Activated naive CD4-positive, alpha-beta T cell treated with anti-CD3 and anti-CD28 coated beads for 36 hours (primary cell): ENCODE results near the gene SAMSN1. TPM values are rescaled to one million over a fixed set of nuclear protein-coding genes. Genes with fewer than 3 reads are reported as not detected.
A peak's percentile ranks its signal among the peaks of the same experiment; 100 is the strongest.

Experiments
- CTCF ChIA-PET: fragments of 350-600 bp; sonication (Branson Sonifier 250); formaldehyde crosslinking; loops from one replicate; lab custom pipeline; 2021; ENCODE audit warnings: antibody characterized with exemption; lab: Charles Lee
- DNase-seq: peaks from one replicate; pipeline ENCODE4 v3.0.0-alpha.2; 2020
- H3K27ac Mint-ChIP-seq: one replicate; pipeline ENCODE4 v1.8.0; 2021; ENCODE audit warnings: mild to moderate bottlenecking, mixed read lengths
- H3K27me3 Mint-ChIP-seq: one replicate; pipeline ENCODE4 v1.8.0; 2021; ENCODE audit warnings: low read depth, mixed read lengths
- H3K36me3 Mint-ChIP-seq: one replicate; pipeline ENCODE4 v1.8.0; 2021; ENCODE audit warnings: low read depth, mixed read lengths
- H3K4me1 Mint-ChIP-seq: one replicate; pipeline ENCODE4 v1.8.0; 2021; ENCODE audit warnings: low read depth, mixed read lengths
- H3K4me3 Mint-ChIP-seq: one replicate; pipeline ENCODE4 v1.8.0; 2021; ENCODE audit warnings: mild to moderate bottlenecking, moderate library complexity, mixed read lengths
- H3K9me3 Mint-ChIP-seq: one replicate; pipeline ENCODE4 v1.8.0; 2021; ENCODE audit warnings: mixed read lengths
- intact Hi-C: fragments of 100-400 bp; cut with micrococcal nuclease; formaldehyde crosslinking; loops from one replicate; pipeline ENCODE4 v1.15.1; 2023
- total RNA-seq, 2 experiments: library from RNA; stranded (reverse); gene quantifications; one replicate each; pipeline ENCODE4 v1.2.3, GENCODE V29; 2021

The SAMSN1 gene
- total RNA-seq, 2 experiments from 2014 or later, result 41.1 to 43.0 TPM

DNA sequence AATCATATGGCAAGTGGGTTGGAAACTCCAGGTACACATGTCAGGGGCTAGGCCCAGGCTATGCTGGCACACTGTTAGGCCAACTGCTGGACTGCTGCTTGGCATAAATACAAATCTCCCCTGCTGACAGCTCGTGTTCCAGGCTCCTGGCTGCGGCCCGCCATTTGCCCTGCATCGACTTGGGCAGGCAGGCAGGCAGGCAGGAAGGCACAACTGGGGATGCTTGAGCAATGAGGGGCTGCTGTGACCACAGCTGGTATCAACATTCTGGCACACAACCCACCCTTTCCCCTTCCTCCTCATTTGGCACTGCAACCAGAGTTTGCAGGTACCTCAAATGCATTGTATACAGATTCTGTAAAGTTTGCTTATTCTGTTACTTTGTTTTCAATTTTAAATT lies 53.2 kb downstream of the SAMSN1 start:
- intact Hi-C loops, result no loop called here
- CTCF ChIA-PET, result no interaction called here

DNA sequence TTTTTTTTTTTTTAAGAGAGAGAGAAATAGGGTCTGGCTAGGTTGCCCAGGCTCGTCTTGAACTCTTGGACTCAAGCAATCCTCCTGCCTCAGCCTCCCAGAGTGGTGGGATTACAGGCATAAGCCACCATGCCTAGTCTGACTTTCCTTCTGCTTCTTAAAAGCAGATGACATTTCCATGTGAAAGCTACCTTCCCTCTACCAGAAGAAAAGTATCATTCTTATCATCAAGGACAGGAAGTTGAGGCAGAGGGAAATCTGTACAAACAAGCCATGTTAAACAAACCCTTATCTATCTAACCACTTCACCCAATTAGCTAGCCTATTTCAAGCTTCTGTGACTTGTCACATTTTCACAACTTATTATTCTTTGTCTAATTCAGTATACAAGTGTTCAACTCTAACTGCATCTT lies 54.8 kb downstream of the SAMSN1 start:
- intact Hi-C loops, result no loop called here
- H3K4me1 Mint-ChIP-seq, result peaks cover 31% of the 10 kb centered on the region

More for the DNA sequence above, 53.2 kb downstream of the SAMSN1 start:
- Mint-ChIP-seq H3K27me3 (no peaks in the 10 kb centered on the region), H3K9me3 (peaks cover 3% of the 10 kb centered on the region), H3K4me1 (peaks cover 18% of the 10 kb centered on the region), H3K27ac (no peak overlapping the region), H3K4me3 (no peak overlapping the region), H3K36me3 (peaks cover 49% of the 10 kb centered on the region)
- no peak for DNase-seq

DNA sequence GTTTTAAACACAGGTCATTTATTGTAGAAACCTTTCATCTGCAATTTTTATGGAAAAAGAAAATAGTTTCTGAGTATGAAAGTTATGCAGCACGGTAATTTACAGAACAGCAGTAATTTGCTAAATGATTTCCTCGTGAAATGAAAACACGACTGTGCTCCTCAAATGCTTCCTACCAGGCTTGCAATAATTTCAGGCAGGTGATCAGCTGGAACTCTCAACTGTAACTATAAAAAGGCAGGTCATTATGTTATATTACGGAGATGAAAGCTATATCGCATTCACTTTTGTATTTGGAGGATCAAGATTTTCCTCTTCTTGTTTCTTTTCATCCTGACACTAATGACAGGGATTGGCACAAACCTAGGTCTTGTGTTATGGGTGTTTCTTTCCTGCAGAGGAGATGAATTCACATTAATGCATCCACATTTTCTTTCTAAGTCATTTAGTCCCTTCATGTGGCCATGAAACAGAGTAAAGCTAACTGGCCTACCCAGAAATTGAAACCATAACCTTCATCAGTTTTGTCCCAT lies 57.4 kb downstream of the SAMSN1 start:
- H3K4me1 Mint-ChIP-seq, result peaks cover 45% of the 10 kb centered on the region
- intact Hi-C loops, result no loop called here
- CTCF ChIA-PET, result interaction anchor here (0.6 kb wide), 1 partner anchor 1290 kb away, joined by 4 read pairs; no protein-coding TSS in a partner anchor
- no peak overlapping the region for H3K4me3 Mint-ChIP-seq
- DNase-seq, result no peak
- H3K36me3 Mint-ChIP-seq, result peaks cover 23% of the 10 kb centered on the region
- no peaks in the 10 kb centered on the region for H3K27me3 Mint-ChIP-seq
- H3K9me3 Mint-ChIP-seq, result no peaks in the 10 kb centered on the region
- H3K27ac Mint-ChIP-seq, result peak overlapping the region; percentile 10

More for the DNA sequence above, 54.8 kb downstream of the SAMSN1 start:
- DNase-seq, result no peak
- Mint-ChIP-seq H3K4me3 (no peak overlapping the region), H3K27me3 (no peaks in the 10 kb centered on the region), H3K36me3 (peaks cover 38% of the 10 kb centered on the region), H3K27ac (no peak overlapping the region), H3K9me3 (peaks cover 3% of the 10 kb centered on the region)
- CTCF ChIA-PET, result no interaction called here

DNA sequence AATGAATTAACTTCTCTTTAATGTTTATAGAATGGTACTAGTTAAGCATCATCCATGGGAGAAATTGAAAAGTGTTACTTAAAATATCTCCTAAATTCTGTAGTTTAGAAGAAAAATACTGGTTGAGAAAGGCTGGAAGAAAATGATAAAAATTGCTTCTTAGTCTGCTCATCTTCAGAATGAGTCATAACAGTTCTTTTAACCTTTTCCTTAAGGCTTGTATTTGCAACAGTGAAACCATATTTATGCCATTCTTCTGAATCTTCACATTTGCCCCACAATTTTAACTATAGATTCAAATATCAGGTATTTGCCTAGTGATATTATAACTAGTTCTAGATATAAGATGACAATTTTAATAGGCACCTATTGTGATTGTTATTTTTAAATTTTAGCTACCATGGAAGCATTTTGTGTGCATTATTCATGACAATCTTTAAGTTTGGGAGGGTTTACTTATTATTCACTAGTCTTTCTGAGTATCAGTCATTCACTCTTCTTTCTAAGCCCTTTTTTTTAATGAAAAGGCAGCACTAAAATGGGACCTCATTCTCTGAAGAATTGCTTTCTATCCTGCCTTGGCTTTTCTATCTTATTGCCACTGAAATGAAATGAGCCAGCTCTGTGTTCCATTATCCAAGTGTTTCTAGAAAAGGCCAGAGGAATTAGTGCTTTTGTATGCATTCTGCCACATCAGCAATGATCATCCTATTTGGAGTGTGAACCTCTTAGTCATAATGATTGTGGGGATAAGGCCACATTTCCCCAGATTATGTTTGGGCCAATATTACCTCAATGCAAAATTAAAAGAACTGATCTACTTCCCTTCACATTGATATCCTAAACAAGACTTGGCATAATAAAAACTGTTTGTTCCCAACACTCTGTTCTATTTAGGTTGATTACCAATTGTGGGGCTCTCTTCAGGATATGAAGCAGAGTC lies 58.4 kb downstream of the SAMSN1 start:
- intact Hi-C loops, result loop anchor here (1.0 to 2.0 kb wide), 4 partner anchors 34 to 61 kb away; no protein-coding TSS in a partner anchor
- Mint-ChIP-seq H3K36me3 (peaks cover 24% of the 10 kb centered on the region), H3K27me3 (no peaks in the 10 kb centered on the region), H3K4me1 (peaks cover 51% of the 10 kb centered on the region), H3K27ac (peak overlapping the region; percentile 81), H3K9me3 (no peaks in the 10 kb centered on the region), H3K4me3 (no peak overlapping the region)
- CTCF ChIA-PET, result no interaction called here
- DNase-seq, result no peak

DNA sequence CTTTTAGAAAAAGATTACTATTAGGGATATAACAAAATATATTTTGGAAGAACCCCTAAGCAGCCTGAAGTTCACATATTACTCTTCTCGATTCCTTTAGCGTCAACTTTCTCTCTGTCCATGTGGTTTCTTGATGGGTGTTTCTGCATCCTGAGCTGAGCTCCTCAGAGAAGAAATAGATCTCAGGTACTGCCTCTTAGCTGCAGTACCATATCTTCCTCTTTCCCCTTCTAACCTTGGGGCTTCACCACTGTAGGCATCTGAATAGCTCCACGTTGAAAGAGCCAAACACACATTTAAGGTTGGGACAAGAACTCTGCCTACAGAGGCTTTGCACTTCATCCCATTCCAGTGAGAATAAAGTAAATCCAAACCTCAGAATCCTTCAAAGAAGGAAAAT lies 59.2 kb downstream of the SAMSN1 start:
- peaks cover 24% of the 10 kb centered on the region for H3K36me3 Mint-ChIP-seq
- H3K4me1 Mint-ChIP-seq, result peaks cover 56% of the 10 kb centered on the region
- H3K27ac Mint-ChIP-seq, result peak overlapping the region; percentile 46
- H3K9me3 Mint-ChIP-seq, result no peaks in the 10 kb centered on the region
- intact Hi-C loops, result loop anchor here (1.0 to 2.0 kb wide), 4 partner anchors 34 to 61 kb away; no protein-coding TSS in a partner anchor
- CTCF ChIA-PET, result interaction anchor here (1.2 kb wide), 1 partner anchor 40 kb away, joined by 3 read pairs; no protein-coding TSS in a partner anchor
- no peak for DNase-seq
- H3K4me3 Mint-ChIP-seq, result no peak overlapping the region
- no peaks in the 10 kb centered on the region for H3K27me3 Mint-ChIP-seq

DNA sequence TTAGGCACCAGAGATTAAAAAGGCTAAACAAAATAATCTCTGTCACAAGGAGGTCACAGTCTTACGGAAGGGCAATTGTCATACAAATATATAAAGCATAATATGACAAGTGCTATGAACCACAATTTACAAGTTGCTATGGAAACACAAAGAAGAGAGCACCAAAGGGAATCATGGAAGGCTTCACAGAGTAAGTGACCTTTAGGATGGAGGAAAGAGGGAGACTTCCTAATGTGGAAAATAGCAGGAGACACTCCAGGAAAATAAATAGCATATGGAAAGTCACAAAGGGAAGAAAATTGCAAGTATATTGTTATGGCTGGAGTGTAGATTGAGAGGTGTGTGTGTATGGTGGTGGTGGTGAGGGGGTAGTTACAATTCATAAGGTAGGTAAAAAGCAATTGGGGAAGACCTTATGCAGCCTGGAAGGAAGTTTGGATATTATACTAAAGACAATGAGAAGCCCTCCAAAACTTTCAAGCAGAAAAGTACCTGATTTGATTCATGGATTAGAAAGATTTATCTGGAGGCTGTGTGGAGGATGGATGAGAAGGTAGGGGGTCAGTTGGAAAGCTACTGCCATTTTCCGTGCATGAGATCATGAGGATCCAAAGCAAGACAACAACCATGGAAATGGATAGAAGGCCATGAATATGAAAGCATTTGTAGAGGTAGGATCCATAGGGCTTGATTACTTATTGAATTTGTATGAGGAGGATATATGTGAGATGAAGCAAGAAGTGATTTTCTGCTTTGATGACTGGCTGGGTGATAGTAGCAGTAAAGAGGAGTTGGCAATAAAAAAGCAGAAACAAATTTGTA lies 61.7 kb downstream of the SAMSN1 start:
- H3K27me3 Mint-ChIP-seq, result no peaks in the 10 kb centered on the region
- peaks cover 75% of the 10 kb centered on the region for H3K4me1 Mint-ChIP-seq
- peaks cover 19% of the 10 kb centered on the region for H3K36me3 Mint-ChIP-seq
- no peaks in the 10 kb centered on the region for H3K9me3 Mint-ChIP-seq
- intact Hi-C loops, result no loop called here
- CTCF ChIA-PET, result no interaction called here
- H3K4me3 Mint-ChIP-seq, result no peak overlapping the region
- H3K27ac Mint-ChIP-seq, result peak overlapping the region; percentile 90
- no peak for DNase-seq

DNA sequence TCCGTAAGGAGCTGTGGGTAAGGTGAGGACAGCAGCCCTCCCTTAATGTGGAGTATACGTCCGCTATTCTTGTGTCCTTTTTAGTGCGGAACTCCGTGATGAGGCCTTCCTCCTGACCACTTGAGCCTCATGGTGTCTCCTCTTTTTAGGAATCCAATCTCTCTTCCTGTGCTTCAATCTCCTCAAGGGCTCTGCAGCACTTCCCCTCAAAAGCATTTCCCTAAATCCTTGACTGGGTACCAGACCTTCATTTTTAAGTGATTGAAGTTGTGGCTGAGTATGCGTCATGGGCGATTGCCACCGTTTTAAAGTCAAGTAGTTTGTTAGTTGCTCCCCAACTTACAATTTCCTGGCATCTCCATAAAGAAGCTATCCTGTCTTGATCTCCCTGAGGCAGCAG lies 62.8 kb downstream of the SAMSN1 start:
- H3K36me3 Mint-ChIP-seq, result peaks cover 15% of the 10 kb centered on the region
- H3K27ac Mint-ChIP-seq, result peak overlapping the region; percentile 90
- peaks cover 72% of the 10 kb centered on the region for H3K4me1 Mint-ChIP-seq
- H3K9me3 Mint-ChIP-seq, result no peaks in the 10 kb centered on the region
- CTCF ChIA-PET, result interaction anchor here (1.5 kb wide), 1 partner anchor 12 kb away, joined by 4 read pairs; no protein-coding TSS in a partner anchor
- intact Hi-C loops, result loop anchor here (2.0 kb wide), 1 partner anchor 100 kb away; the partner anchor contains the start of gene HSPA13
- DNase-seq, result no peak
- H3K4me3 Mint-ChIP-seq, result no peak overlapping the region
- no peaks in the 10 kb centered on the region for H3K27me3 Mint-ChIP-seq

DNA sequence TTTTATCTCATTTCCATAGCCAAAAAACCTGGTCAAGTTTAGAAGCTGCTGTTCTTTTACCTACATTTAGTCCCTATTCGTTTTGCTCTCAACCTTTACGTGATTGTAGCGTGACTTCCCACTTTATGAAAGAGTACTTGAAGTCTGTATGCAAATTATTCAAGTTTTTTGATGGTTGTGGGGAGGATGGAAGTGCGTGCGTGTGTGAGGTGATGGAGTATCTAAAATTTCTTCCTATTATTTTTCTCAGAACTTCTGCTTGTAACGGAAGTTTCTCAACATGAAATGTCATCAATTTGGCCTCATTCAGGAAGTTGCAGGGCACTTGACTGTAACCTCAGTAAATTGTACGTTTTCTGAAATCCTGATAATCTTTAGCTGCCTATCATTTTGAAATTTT lies 64.0 kb downstream of the SAMSN1 start:
- H3K4me1 Mint-ChIP-seq, result peaks cover 61% of the 10 kb centered on the region
- no peaks in the 10 kb centered on the region for H3K9me3 Mint-ChIP-seq
- peak; percentile 55 for DNase-seq
- H3K36me3 Mint-ChIP-seq, result peaks cover 15% of the 10 kb centered on the region
- H3K4me3 Mint-ChIP-seq, result peak overlapping the region; percentile 1
- intact Hi-C loops, result loop anchor here (1.0 to 2.0 kb wide), 2 partner anchors 29 to 99 kb away; partner anchors contain the start of gene HSPA13
- H3K27me3 Mint-ChIP-seq, result no peaks in the 10 kb centered on the region
- peak overlapping the region; percentile 90 for H3K27ac Mint-ChIP-seq
- CTCF ChIA-PET, result interaction anchor here (0.6 to 1.5 kb wide), 4 partner anchors 11 to 139 kb away, joined by 3 to 4 read pairs (median 4); no protein-coding TSS in a partner anchor

DNA sequence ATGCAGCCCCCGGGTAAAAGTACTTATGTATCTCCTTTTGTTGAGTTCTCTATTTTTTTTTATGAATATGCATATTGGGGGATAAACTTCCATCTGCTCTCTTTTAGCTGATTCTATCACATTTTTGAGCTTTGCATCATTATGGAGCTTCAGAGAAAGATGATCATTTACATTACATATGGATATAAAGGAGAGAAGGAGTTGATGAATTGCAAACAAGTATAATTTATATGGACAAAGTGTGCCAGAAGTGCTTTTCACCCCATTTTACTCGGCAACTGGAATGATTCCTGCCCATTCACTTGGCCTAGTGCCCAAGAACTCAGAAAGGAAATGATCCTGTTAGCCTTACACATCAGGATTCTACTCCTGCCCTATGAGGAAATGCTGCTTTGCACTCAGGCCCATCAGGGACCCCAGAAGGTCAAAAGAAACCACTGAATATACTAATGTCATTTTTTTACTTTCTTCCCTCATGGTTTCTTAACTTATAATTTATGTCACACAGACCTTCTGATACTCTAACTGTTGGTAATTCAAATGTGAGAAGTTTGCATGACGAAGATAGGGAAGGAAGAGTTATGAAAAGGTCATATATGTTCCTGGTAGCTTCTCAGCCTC lies 65.6 kb downstream of the SAMSN1 start:
- H3K36me3 Mint-ChIP-seq, result peaks cover 15% of the 10 kb centered on the region
- H3K27ac Mint-ChIP-seq, result peak overlapping the region; percentile 90
- no peak overlapping the region for H3K4me3 Mint-ChIP-seq
- H3K27me3 Mint-ChIP-seq, result no peaks in the 10 kb centered on the region
- H3K9me3 Mint-ChIP-seq, result no peaks in the 10 kb centered on the region
- no peak for DNase-seq
- H3K4me1 Mint-ChIP-seq, result peaks cover 50% of the 10 kb centered on the region
- intact Hi-C loops, result no loop called here
- CTCF ChIA-PET, result no interaction called here

DNA sequence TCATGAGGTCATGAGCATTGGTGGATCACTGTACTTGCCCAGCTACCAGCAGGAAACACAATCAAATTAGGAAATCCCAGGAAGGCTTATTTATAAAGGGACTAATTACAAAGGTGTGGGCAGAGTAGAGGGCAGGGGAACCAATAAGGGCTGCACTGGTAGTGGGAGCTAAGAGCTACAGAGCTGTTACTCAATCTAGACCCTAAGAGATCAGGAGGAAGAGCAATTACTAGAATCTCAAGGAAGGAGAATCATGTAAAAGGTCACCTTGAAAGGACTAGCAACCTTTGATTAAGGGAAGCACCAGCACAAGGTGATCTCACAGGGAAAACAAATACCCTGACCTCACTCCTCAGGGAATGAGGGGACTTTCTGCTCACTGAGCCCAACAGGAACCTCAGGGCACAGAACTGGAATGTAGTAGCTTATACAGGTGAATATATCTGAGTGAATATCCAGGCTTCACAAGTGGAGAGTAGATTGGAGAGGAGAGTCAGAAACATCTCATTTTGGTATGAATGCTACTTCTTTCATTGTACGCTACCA lies 66.8 kb downstream of the SAMSN1 start:
- Mint-ChIP-seq H3K27ac (peak overlapping the region; percentile 37), H3K4me3 (no peak overlapping the region), H3K36me3 (peaks cover 8% of the 10 kb centered on the region), H3K9me3 (no peaks in the 10 kb centered on the region), H3K27me3 (no peaks in the 10 kb centered on the region), H3K4me1 (peaks cover 44% of the 10 kb centered on the region)
- CTCF ChIA-PET, result interaction anchor here (0.6 kb wide), 1 partner anchor 197 kb away, joined by 4 read pairs; no protein-coding TSS in a partner anchor
- intact Hi-C loops, result no loop called here
- no peak for DNase-seq

DNA sequence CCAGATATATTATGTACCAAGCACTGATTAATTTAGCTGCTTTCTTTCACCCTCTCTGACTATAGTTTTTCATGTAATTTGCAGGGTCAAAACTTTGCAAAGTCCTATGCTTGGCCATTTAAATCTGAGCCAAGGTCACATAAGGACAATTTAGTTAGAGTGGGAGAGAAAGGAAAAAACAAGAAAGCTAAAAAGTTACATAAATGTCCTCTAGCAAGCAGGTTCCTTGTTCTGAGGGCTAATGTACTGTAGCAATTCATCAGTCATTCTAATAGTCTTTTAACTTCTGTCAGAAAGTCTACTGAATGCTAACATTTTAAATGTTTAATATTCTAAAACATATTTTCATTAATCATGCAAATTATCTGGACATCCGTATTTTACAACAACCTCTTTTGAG lies 68.3 kb downstream of the SAMSN1 start:
- Mint-ChIP-seq H3K27ac (no peak overlapping the region), H3K27me3 (no peaks in the 10 kb centered on the region), H3K36me3 (no peaks in the 10 kb centered on the region), H3K4me3 (no peak overlapping the region), H3K4me1 (peaks cover 32% of the 10 kb centered on the region), H3K9me3 (no peaks in the 10 kb centered on the region)
- no peak for DNase-seq
- intact Hi-C loops, result no loop called here
- CTCF ChIA-PET, result no interaction called here
